DLD1 (cell line): ENCODE measurements around the gene CLN6.
"Not testable (repeated sequence)": the region's sequence is repeated elsewhere in the genome, so short reads cannot be mapped to it uniquely, and the experiment has no call there.

Source experiments
- in situ Hi-C: cut with HindIII; loops from 2 replicates; pipeline ENCODE4 v1.10.0; 2017; ENCODE audit warnings: low sequenced_read_pairs

The CLN6 gene

GRCh38 chr15:68192117-68192516, 37.4 kb downstream of the CLN6 start:
- in situ Hi-C loops, result no loop called here

GRCh38 chr15:68191555-68191954, 38.0 kb downstream of the CLN6 start:
- in situ Hi-C loops, result no loop called here

- in situ Hi-C loops, result no loop called here
These were observed 39.5 kb downstream of the CLN6 start for GRCh38 chr15:68190048-68190447.

DNA sequence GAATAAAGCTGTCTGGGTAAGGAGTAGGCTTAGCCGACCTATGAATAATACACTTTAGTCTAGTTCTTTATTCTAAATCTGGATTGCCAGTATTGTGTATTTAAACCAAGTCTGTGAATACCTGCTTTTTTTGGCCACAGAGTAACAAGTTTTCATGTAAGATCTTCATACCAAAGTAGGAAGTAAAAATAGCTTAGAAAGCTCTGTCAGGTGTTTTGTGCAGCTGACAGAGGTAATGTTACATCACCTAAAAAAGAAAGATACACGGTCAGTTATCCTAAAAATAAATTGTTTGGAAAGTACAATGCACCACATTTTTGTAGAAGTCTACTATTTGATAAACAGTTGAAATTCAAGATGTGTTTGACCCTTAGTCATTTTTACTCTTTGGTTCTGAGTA, 40.9 kb downstream of the CLN6 start:
- in situ Hi-C loops, result no loop called here

- in situ Hi-C loops, result no loop called here
These were observed 42.0 kb downstream of the CLN6 start for GRCh38 chr15:68187559-68187958.

DNA sequence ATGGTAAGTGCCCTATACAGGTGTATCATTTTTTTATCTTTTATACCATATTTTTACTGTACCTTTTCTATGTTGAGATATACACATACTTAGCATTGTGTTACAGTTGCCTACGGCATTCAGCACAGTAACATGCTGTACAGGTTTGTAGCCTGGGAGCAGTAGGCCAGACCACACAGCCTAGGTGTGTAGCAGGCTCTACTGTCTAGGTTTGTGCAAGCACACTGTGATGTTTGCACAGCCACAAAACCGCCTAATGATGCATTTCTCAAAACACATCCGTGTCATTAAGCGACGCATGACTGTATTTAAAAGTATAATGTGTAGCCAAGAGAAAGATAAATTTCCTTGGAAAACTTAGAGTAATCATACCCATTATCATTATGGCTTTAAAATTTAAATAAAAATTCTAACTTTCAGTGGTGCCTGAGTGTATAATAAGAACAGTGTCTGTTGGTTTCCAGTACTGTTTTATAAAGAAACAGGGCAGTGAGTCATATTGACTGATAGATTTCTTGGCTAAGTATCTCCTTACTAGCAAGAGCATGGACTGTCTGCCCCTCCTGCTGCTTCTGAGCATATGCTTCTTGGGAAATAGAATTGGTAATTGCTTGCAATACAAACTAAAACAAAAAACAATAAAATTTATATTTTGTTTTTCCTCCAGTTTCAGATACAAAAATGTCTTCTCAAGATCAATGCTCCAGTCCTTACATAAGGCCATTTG, 42.7 kb downstream of the CLN6 start:
- in situ Hi-C loops, result no loop called here

- in situ Hi-C loops, result no loop called here
These were observed 44.7 kb downstream of the CLN6 start for GRCh38 chr15:68184616-68185480.

GRCh38 chr15:68183616-68184315, 45.8 kb downstream of the CLN6 start:
- in situ Hi-C loops, result no loop called here

DNA sequence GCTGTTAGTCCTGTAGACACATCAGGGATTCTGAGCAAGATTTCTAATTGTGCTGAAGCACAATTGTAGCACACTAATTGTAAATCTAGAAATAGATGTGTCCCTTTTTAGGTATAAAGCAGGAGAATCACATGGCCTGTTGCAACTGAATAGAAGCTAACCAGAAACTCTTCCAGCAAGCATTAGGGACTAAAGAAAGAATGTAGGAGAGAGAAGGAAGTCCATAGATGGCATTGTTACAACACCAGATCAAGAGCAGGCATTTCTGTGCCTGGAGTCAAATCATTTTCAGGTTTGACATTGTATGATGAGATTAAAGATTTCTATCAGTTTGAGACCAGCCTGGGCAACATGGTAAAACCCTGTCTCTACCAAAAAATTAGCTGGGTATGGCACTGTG, 51.8 kb downstream of the CLN6 start:
- in situ Hi-C loops, result no loop called here

DNA sequence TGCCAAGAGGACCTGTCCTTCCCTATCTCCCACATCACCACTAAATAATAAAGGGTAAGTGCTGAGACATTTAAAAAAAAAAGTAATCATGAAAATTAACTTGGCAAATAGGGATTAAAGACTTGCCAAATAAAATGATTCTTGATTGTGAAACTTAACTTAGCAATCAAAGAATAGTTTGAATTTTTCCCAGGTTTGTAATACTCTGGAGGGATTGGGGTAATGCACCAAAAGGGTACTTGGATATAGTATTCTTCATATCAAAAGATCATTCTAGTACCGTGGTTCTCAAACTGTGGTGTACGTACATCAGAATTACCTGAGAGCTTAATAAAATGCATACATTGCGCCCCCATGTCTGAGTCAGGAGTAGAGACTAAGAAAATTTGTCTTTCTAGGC, 52.9 kb downstream of the CLN6 start:
- in situ Hi-C loops, result no loop called here

DNA sequence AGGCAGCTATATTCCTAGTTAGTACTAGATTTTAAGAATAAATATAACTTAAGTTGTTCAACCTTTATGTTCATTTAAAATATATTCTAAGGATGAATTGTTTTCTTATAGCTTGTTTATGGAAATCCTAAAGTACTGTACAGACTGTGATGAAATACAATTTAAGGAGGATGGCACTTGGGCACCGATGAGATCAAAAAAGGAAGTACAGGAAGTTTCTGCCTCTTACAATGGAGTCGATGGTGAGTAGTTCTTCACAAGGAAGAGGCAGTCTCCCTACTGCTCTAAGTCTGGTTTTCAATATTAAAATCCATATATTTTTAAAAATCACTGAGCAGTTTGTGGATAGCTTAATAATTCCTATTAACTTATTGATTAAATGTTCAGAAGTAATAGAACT, 54.0 kb downstream of the CLN6 start:
- in situ Hi-C loops, result no loop called here

DNA sequence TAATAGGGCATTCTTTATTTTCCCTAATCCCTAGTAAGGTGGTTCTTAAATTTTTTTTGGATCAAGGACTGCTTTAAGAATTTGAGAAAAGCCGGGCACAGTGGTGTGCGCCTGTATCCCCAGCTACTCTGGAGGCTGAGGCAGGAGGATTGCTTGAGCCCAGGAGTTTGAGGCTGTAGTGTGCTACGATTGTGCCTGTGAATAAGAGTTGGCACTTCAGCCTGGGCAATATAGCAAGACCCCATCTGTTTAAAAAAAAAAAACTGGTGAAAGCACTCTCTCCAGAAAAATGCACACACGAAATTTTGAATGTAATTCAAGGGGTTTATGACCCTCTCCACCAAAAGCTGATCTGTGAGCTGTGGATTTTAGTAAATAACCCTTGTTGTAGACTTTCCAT, 56.4 kb downstream of the CLN6 start:
- in situ Hi-C loops, result no loop called here

- in situ Hi-C loops, result not testable (repeated sequence)
These were observed 57.5 kb downstream of the CLN6 start for GRCh38 chr15:68172037-68172436.

DNA sequence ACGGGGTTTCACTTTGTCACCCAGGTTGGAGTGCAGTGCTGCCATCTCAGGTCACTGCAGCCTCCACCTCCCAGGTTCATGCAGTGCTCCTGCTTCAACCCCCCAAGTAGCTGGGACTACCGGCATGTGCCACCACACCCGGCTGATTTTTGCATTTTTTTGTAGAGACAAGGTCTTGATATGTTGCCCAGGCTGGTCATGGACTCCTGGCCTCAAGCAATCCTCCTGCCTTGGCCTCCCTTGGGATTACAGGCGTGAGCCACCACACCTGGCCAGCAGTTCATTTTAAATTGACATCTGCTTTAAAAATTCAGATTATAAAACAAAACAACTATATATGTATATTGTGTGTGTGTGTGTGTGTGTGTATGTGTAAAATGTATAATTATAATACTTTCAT, 62.7 kb downstream of the CLN6 start:
- in situ Hi-C loops, result no loop called here

DNA sequence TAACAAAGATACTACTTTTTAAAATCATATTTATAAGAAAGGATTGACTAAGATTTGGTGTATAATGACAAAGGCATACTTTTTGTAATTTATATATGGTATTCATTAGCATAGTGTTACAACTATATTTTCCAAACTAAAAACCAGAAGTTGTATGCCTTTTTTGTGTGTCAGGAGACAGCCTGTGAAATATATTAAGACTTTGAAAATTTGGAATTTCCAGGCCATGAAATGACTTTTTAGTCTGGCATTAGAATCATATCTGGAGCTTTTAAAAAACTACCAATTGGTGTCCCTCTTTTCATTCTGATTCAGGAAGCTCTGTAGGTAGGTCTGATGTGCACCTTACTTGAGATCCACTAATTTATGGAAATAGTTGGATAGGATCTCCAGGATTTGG, 66.3 kb downstream of the CLN6 start:
- in situ Hi-C loops, result no loop called here

GRCh38 chr15:68158046-68158628, 71.4 kb downstream of the CLN6 start:
- in situ Hi-C loops, result no loop called here

GRCh38 chr15:68157074-68157473, 72.5 kb downstream of the CLN6 start:
- in situ Hi-C loops, result no loop called here
